GM12891 (cell line): Measurements from ENCODE around the gene PIM3.

Experiments used
- PAX5 ChIP-seq: IDR thresholded peaks from 2 replicates; pipeline ENCODE4 v1.6.1; 2011; ENCODE audit warnings: low read length, moderate library complexity, mild to moderate bottlenecking; ENCODE audit not compliant: insufficient read depth, severe bottlenecking
- POLR2A ChIP-seq: IDR thresholded peaks from 2 replicates; pipeline ENCODE4 v1.6.1; 2011; ENCODE audit warnings: low read depth, low read length, control low read depth
- POLR2AphosphoS5 ChIP-seq: IDR thresholded peaks from 2 replicates; pipeline ENCODE4 v1.6.1; 2011; ENCODE audit warnings: low read depth, low read length, control low read depth
- TAF1 ChIP-seq: IDR thresholded peaks from 2 replicates; pipeline ENCODE4 v1.6.1; 2011; ENCODE audit warnings: low read depth, low read length, control low read depth

DNA sequence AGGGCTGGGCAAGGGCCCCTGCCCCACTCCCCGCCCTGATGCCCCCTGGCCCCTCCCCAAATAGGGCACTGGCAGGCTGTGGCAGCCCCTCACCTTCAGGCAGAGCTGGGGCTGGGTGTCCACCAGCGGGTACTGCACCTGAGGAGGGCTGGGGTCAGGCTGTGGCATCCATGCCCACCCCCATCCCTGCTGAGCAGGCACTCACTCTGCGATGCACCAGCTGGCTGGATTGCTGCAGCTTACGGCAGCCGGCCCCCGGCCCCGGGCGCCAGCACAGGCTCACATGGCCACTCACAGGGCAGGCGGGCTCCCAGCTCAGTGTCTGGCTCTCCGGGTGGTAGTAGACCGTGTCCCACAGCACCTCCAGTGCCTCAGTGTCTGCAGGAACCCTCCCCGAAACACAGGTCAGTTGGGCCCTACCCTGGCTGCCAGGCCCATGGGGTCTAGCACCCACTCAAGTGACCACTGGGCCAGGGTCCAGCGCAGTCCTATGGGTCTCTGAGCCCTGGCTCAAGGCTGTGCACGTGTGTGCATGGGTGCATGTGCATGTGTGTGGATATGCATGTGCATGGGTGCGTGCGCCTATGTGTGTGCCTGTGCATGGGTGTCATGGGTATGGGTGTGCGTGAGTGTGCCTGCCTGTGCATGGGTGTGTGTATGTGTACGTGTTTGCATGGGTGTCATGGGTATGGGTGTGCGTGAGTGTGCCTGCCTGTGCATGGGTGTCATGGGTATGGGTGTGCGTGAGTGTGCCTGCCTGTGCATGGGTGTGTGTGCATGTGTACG lies 37.6 kb downstream of the PIM3 start:
- TF ChIP-seq POLR2AphosphoS5 (no peak), POLR2A (no peak), TAF1 (no peak), PAX5 (no peak)
